HG03442 (cell line): ENCODE data around the gene CREBRF.
"Not testable (repeated sequence)": the region's sequence is repeated elsewhere in the genome, so short reads cannot be mapped to it uniquely, and the experiment has no call there.

Experiments
- ATAC-seq: cut with Tn5 transposase; IDR thresholded peaks from one replicate; pipeline ENCODE4 v1.9.1; 2021; ENCODE audit warnings: mild to moderate bottlenecking, moderate library complexity; ENCODE audit not compliant: unreplicated experiment

The CREBRF gene

GRCh38 chr5:173035904-173036707 is 20.0 kb upstream of the CREBRF start:
- peak; percentile 48 for ATAC-seq

DNA sequence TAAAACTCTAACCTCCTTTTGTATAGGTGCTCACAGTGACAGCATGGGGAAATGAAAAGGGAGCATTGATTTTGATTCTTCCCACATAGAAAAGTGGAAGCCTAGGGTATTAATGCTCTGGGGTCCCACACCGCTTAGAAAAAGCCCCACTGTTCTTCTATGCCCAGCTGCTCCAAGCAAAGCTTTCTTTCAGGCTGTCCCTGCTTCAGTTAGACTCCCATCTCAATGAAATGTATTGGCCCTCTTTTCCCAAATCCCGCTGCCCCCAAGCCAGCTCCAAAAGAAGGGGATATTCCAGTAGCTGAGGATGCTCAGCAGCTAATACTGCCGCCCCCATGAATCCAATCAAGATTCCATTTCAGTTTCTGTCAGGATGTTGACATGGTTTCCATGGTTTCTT is 17.0 kb upstream of the CREBRF start:
- no peak for ATAC-seq

- ATAC-seq: no peak
Observed at GRCh38 chr5:173039964-173040363, 16.2 kb upstream of the CREBRF start.

- ATAC-seq: no peak
Observed at GRCh38 chr5:173041881-173042762, 14.0 kb upstream of the CREBRF start.

- no peak for ATAC-seq
Observed at GRCh38 chr5:173042763-173043107, 13.4 kb upstream of the CREBRF start.

GRCh38 chr5:173045474-173045873 is 10.7 kb upstream of the CREBRF start:
- no peak for ATAC-seq

DNA sequence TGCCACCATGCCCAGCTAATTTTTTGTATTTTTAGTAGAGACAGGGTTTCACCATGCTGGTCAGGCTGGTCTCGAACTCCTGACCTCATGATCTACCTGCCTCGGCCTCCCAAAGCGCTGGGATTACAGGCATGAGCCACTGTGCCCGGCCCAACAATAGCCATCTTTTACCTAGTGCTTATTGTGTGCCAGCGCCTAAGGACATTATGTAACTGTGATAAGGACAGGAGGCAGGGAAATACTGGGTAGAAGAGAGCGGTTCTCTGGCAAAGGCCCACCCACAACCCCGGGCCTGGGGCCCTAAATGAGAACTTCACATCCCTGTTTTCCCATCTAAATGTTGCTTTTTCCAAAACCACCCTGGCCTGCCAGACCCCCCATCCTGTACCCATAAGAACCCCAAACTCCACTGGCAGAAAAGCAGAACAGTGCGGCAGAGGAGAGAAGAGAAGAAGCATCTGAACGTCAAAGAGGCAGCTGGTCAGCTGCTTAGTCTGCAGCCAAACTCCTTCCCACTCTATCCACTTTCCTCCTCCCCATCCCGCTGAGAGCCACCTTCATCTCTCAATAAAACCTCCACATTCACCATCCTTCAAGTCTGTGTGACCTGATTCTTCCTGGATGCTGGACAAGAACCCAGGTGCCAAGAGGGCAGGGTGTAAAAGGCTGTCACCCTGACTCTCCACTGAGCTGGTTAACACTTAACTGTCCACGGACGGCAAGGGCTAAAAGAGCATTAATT is 8.9 kb upstream of the CREBRF start:
- ATAC-seq: not testable (repeated sequence)

- ATAC-seq: no peak
Observed at GRCh38 chr5:173047838-173048105, 8.4 kb upstream of the CREBRF start.

DNA sequence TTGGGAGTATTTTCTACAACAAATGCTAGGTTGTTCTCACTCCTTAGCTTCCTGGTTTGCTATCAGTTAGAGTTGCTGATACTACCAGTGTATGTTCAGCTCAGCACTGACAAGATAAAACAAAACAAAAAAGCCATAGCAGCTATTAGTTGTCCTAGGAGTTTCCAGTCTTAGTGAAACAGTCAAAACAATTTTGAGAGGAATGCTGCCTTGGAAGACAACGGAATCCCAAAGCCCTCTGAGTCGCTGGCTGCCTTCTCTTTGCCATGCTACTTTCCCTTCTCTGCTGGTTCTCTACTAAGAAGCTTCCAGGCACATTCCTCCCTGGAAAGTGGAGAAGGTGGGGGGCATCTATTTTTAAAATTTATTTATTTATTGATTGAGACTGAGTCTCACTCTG is 5.4 kb upstream of the CREBRF start:
- ATAC-seq: no peak

DNA sequence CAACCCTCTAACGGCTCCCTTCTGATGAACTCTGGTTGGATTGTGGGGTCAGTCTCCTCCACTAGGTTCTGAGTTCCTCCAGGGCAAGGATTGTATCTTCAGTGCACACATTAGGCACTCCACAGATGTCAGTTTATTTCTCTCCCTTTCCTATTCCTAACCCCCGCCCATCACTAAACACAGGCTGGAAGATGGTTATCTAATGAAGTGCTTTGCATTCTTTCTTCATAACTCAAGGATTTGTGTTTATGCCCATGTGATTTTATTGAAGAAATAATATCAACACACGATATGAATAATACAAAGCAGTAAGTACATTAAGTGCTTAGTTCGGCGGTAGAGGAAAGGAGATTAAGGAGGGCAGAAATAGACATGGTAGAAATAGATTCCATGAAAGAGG is 4.4 kb upstream of the CREBRF start:
- no peak for ATAC-seq

DNA sequence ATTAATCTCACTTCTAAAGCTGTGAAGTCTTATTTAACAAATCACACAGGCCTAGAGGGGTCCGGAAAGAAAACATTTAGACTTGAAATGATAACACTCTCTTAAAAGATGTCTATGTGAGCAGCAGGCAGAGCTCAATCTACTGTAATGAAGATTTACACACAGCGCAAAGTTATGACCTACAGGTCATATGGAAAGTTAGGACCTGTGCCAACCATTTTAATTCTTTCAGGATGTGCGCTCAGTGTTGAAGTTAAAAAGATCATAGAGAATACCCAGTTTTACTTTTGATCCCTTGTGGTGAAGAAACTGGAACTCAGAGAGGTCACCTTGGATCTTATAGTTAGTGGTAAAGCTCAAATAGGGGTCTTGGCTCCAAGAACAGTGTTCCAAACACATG is 3.1 kb upstream of the CREBRF start:
- ATAC-seq: no peak

DNA sequence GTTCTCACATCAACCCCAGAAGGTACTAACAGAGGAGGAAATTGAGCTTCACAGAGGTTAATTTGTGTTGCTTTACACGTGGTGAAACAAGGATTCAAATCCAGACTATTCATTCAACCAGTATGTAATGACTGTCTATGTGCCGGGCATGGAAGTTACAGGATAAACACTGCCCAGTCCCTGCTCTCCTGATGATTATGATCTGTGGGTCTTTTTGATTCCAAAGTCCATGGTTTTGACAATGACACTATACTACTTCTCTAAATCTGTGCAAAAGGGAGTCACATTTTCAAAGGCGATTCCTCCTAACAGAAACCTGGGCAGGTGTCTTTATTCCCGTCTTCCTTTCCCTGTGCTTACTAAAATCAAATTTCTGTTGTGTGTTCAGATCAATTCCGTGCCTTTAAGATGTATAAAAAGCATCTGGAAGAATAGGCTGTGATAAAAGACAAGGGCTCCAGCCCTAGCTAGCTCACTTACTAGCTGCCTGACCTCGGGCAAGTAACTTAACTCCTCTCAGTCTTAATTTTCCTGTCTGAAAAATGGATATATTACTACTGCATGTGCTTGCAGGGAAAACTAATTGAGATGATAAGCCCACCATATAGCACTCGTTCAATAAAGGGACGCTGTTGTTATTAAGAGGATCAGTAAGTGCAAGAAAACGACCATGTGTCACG is 970 bp upstream of the CREBRF start:
- ATAC-seq: no peak

GRCh38 chr5:173055722-173055982 is 500 bp upstream of the CREBRF start:
- peak; percentile 0 for ATAC-seq

DNA sequence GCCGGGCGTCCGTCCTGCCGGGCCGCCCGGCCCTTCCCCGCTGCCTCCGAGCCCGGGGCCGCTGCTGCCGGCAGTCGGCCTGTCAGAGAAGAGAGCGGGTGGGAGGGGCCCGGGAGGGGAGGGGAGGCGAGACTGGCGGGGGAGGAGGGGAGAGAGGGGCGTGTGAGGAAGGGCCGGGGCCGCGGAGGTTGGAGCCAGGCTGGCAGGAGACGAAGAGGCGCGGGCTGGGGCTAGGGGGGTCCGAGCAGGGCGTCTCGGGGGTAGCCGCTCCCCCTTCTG is 570 bp downstream of the CREBRF start:
- ATAC-seq: peak; percentile 18

DNA sequence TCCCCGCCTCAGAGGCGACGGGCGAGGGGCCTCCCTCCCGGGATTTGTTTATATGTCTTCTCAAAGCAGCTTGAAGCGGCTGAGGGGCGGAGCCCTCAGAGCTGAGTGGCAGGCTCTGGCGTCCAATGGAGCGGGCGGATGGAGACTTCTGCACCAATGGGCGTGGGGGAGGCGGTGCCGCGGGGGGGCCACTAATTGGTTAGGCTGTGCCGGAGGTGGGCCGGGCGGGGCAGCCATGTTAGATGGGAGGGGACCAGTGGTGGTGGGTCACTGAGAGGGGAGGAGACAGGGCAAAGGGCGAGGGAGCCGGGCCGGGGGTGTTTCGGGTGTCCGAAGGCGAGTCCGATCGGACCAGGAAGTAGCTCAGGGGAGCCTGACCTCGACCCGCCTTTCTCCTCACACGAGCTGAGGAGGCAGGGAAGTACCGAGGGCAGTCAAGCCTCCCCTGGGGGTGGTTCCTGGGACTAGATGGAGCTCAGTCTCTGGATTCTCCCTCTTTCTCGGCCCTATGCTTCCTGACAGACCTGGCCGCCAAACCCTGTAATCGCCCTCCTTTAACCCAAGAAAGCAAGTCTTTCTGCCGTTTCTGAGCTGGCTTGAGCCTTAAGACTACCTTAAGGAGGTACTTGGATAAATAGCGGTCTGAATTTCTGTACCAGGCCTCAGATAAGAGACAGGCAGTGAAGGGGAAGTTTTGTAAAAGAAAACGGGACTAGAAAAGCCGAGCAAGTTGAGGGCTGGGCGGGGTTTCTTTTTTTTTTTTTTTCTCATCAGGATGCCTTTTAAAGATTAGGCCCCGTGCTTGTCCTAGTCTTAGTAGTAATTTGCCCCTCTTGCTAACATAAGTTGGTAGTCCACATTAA is 1.1 kb downstream of the CREBRF start:
- ATAC-seq: peak; percentile 76

GRCh38 chr5:173062141-173062540 is 6.0 kb downstream of the CREBRF start:
- no peak for ATAC-seq

DNA sequence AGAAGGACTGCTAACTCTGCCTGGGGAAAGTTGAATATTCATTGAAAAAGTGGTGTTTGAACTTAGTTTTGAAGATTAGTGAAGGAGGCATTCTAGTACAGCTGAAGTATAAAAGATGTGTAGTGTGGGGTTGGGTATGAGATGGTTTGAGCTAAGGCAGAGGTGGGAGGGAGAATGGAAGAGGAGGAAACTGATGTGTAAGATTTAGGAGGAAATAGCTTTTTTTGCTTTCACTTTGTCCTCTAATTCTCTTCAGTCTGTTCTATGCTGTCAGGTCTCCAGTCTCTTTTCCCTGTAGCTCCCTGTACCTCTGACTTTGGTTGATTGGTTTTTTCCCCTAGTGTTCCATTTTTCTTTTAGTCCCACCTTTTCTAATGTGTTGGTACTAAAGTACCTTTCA is 9.0 kb downstream of the CREBRF start:
- no peak for ATAC-seq

GRCh38 chr5:173069671-173070070 is 13.5 kb downstream of the CREBRF start:
- no peak for ATAC-seq

DNA sequence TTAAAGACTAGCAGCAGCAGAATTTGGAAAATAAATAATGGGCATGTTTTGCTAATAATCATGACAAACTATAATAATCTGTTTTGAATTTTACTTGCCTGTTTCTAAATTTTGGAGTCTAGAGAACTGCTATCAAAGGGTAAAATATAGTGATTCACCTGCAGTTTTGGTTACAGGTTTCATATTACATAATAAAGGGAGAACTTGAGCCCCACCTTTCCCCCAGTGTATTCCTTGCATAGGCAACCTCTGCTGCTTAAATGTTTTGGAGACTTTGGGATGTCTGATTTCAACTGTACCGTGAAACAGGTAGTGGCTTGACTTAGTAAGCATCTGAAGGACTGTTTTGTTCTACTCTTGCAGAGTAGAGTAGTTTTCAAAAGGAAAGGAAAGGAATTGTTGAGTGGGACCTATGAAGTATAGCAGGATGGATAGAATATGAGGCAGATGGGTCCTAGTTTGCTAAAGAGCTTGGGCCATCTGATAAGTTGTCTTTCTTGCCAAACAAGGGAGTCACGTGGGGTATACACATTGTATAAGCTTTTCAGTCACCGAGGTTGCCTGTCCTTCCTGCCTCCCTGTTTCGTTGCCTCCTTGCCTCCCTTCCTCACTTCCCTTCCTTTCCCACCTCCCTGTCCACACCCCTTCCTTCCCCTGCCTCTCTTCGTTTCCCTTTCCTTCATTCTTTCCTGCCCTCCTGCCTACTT is 19.1 kb downstream of the CREBRF start:
- ATAC-seq: no peak

GRCh38 chr5:173075970-173076369 is 19.8 kb downstream of the CREBRF start:
- ATAC-seq: no peak
